GM18858 (cell line): ENCODE data around the gene ZBTB47.

ENCODE experiments used
- ATAC-seq: cut with Tn5 transposase; IDR thresholded peaks from one replicate; pipeline ENCODE4 v1.9.1; 2021; ENCODE audit not compliant: unreplicated experiment

Gene ZBTB47

DNA sequence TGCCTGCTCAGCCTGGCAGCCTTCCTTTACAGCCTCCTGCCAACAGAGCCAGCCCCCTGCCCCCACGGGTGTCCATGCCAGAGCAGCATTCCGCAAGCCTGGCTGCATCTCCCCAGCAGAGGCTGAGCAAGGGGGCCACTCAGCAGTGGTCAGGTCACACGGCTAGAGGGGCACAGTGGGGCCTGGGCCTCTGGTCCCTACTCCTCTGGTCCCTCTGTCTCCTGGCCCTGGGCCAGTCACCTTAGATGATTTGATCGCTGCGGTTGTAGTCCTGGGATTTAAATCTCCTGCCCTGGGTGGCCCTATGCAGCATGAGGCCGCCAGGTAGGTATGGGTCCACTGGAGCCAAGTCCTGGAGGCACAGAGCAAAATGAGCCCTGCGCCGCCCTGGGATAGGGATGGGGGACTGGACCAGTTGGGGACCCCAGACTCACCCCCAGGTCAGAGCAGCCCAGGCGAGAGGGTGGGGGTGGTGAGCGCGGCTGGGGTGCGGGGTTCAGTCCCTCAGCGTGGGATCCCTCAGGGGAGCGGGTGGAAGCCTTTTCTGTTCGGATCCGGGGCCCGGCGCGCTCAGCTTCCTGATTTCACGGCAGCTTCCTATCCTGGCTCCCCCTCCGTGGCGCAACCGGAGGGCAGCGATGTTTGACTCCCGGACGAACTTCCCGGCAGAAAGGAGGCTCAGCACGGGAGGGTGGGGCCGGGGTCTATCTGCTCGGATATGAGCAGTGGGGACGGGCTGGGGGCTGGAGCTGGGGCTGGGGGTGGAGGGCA, at the start of gene ZBTB47:
TSS of gene ZBTB47 (plus strand) at position 138 of the 771 bp plus-strand sequence. CDS start 4,659 bp downstream, outside the sequence.
- ATAC-seq = no peak

DNA sequence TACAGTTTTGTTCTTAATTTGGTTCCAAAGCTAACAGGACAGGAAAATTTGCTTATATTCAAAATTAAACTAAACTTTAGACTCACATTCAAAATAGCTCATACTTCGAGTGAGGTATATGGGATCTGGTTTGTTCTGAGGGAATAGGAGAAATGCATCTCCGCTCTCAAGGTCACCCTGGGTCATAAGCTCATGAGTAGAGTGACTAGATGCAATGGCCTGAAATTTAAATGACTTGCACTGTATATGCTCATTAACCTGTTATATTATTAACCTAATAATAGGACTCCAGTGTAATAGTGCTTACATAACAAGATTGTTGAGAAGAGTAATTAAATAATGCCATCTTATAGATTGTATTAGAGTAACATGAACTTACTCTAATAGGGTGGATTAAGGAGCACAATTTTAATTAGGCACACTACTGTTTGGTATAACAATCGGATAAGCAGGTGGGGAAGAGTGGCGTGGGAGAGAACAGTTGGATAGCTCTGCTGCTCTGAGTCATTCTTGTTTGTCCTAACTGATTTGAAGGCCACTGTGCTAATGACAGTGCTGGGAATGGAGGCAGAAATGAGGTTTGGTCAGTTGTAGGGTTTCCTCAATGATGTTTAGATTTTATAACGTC, 47.8 kb upstream of the ZBTB47 start:
- ATAC-seq = no peak

GRCh38 chr3:42608581-42608980, 44.9 kb upstream of the ZBTB47 start:
- no peak for ATAC-seq

DNA sequence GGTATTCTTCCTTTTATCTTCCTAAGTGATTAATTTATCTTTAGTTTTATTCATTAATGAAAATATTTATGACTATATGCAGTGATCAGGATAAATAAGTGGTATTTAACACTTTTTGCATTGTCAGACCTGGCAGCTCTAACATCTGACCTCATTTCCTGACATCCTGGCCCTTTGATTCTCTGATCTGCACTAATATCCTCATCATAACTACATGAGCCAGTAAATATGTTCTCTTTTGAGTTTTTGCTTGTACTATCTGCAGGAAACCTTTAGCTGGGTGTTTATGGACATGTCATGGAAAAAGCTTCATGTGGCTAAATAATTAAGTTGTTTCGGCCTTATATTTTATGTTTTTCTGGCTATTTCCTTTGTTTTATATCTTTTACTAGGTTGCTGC, 42.5 kb upstream of the ZBTB47 start:
- ATAC-seq = no peak

- ATAC-seq = no peak
Observed at GRCh38 chr3:42612217-42612616, 41.3 kb upstream of the ZBTB47 start.

- ATAC-seq = peak; percentile 78
Observed at GRCh38 chr3:42612928-42613327, 40.6 kb upstream of the ZBTB47 start.

GRCh38 chr3:42613462-42613861, 40.0 kb upstream of the ZBTB47 start:
- no peak for ATAC-seq

GRCh38 chr3:42631620-42632019, 21.9 kb upstream of the ZBTB47 start:
- no peak for ATAC-seq

- ATAC-seq = no peak
Observed at GRCh38 chr3:42632146-42632545, 21.4 kb upstream of the ZBTB47 start.

DNA sequence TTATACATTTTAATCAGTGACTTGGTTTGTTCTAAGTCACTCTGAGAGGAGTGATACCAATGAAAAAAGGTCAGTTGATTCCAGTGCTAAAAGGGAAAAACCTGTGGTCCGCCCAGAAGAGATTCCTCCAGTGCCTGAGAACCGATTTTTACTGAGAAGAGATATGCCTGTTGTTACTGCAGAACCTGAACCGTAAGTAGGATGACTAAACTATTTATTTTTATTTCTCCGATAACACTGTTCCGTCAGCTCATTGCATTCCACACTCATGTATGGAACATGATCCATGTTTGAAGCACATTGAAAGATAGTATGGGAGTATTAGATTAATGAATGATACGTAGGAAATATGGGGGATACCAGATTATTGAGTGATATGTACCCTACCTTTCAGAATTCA, 20.0 kb upstream of the ZBTB47 start:
- no peak for ATAC-seq

GRCh38 chr3:42635111-42635510, 18.4 kb upstream of the ZBTB47 start:
- ATAC-seq = no peak

DNA sequence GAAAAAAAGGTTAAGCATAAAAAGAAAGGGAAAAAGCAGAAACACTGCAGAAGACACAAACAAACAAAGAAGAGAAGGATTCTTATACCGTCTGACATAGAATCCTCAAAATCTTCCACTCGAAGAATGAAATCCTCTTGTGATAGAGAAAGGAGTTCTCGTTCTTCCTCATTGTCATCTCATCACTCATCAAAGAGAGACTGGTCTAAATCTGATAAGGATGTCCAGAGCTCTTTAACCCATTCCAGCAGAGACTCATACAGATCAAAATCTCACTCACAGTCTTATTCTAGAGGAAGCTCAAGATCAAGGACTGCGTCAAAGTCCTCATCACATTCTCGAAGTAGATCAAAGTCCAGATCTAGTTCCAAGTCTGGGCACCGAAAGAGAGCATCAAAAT, 16.5 kb upstream of the ZBTB47 start:
- no peak for ATAC-seq

GRCh38 chr3:42638339-42638842, 15.1 kb upstream of the ZBTB47 start:
- no peak for ATAC-seq

DNA sequence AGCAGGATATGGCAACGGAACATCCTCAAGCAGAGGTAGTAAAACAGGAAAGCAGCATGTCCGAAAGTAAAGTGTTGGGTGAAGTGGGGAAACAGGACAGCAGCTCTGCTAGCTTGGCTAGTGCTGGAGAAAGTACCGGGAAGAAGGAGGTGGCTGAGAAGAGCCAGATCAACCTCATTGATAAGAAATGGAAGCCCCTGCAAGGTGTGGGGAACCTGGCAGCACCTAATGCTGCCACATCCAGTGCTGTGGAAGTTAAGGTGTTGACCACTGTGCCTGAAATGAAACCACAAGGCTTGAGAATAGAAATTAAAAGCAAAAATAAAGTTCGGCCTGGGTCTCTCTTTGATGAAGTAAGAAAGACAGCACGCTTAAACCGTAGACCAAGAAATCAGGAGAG, 14.3 kb upstream of the ZBTB47 start:
- no peak for ATAC-seq

- ATAC-seq = no peak
Observed at GRCh38 chr3:42640129-42640528, 13.4 kb upstream of the ZBTB47 start.

GRCh38 chr3:42640771-42641370, 12.6 kb upstream of the ZBTB47 start:
- no peak for ATAC-seq

DNA sequence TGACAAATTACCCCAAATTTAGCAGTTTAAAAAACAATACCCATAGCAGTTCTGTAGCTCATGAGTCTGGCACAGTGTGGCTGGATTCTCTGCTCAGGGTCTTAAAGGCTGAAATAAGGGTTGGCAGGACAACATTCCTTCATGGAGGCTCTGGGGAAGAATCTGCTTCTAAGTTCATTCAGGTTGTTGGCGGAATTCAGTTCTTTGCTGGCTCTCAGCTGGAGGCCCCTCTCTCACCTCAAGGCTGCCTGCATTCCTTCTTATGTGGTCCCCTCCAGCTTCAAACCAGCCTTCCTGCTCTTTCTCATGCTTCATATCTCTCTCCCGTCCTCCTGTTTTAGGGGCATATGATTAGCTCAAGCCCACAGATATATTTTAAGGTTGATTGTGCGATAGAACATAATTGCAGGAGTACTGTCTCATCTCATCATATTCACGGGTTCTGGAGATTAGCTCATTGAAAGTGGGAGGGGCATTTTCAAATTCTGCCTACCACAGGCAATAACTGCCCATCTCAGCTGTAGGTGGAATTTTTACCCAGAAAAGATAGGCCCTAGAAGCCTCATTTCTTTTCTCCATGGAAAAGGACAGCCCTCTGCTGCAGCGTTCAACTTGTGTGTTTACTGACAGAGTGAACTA, 5.6 kb upstream of the ZBTB47 start:
- no peak for ATAC-seq

GRCh38 chr3:42649006-42649405, 4.5 kb upstream of the ZBTB47 start:
- ATAC-seq = no peak

- ATAC-seq = no peak
Observed at GRCh38 chr3:42649783-42650182, 3.7 kb upstream of the ZBTB47 start.

DNA sequence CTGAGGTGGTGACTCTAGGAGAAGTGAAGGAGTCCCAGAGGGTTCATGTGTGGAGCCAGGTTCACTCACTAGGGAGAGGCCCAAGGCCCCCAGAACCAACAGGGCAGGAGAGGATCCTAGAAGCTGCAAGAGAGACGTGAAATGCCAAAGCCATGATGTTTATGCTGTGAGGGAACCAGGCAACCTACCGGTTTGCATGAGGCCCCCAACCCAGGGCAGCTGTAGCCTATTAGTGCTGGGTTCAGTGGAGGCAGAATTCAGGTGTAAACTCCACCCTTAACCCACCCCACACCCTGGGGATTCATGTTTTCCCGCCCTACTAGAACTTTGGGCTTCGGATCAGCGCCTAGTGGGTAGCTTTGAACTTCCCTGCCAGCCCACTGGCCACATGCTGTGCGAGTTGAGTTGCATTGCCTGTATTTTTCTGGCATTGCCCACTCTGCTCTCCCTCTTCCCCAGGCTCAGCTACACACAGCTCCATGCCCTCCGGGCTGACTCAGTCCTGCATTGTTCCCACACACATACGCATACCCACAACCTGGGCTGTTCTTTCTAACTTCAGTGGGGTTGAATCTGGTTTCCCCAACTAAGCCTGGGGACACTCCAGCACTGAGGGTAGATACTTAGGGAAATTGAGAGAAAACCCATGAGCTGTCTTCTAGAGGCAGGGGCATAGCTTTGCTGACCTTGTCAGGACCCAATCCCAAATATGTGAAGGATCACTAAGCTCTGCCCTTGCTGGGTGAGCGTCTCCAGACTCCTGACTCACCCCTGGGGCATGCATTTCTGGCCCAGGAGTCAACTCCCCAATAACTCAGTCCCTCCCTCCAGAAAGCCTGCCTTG, 2.0 kb upstream of the ZBTB47 start:
- ATAC-seq = no peak

DNA sequence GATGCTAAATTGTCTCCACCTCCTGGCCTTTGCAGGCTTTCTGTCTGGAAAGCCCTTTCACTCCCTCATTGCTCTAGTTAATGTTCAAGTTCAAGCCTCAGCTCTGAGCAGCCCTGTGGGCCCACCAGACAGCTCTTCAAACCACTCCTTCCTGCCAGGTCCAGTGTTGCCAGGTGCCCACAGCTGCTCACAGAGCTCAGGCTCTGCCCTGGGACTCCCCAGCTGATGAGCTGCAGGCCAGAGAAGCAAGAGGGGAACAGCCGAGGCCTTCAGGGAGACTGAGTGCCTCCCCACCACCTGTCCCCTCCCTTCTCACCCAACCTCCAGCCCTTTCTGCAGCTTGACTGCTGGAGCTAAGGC, 1.3 kb upstream of the ZBTB47 start:
- no peak for ATAC-seq
